Epithelial cell of esophagus (primary cell): ENCODE measurements around the gene MEF2A.
A peak's percentile ranks its signal among the peaks of the same experiment; 100 is the strongest.

ENCODE experiments used
- DNase-seq: peaks from one replicate; pipeline ENCODE4 v3.0.0; 2010; ENCODE audit warnings: low read depth
- H3K4me3 ChIP-seq: 2 replicates; pipeline ENCODE4 v1.5.1; 2011; ENCODE audit warnings: mild to moderate bottlenecking, low read length, control low read depth
- CTCF ChIP-seq: IDR thresholded peaks from 2 replicates; pipeline ENCODE4 v1.5.1; 2011; ENCODE audit warnings: low read depth, mild to moderate bottlenecking, low read length, control low read depth, inconsistent platforms; ENCODE audit not compliant: insufficient read depth; ENCODE audit errors: missing control alignments

Gene MEF2A

GRCh38 chr15:99589801-99590200 is 24.0 kb downstream of the MEF2A start:
- no peak for DNase-seq
- TF ChIP-seq CTCF, result no peak
- no peak overlapping the region for H3K4me3 ChIP-seq

- H3K4me3 ChIP-seq, result no peak overlapping the region
- DNase-seq, result no peak
- TF ChIP-seq CTCF, result no peak
Measured at GRCh38 chr15:99590913-99591646, 25.3 kb downstream of the MEF2A start.

- TF ChIP-seq CTCF, result no peak
- no peak overlapping the region for H3K4me3 ChIP-seq
- DNase-seq, result peak; percentile 27
Measured at GRCh38 chr15:99592145-99592791, 26.5 kb downstream of the MEF2A start.

GRCh38 chr15:99593070-99593469 is 27.3 kb downstream of the MEF2A start:
- no peak for TF ChIP-seq CTCF
- DNase-seq, result no peak
- H3K4me3 ChIP-seq, result no peak overlapping the region

- TF ChIP-seq CTCF, result no peak
- DNase-seq, result no peak
- H3K4me3 ChIP-seq, result no peak overlapping the region
Measured at GRCh38 chr15:99594916-99595315, 29.1 kb downstream of the MEF2A start.

GRCh38 chr15:99598296-99598695 is 32.5 kb downstream of the MEF2A start:
- no peak overlapping the region for H3K4me3 ChIP-seq
- TF ChIP-seq CTCF, result no peak
- DNase-seq, result no peak
